Astrocyte of the cerebellum (primary cell): ENCODE measurements around the gene RALGAPB.
"Not testable (repeated sequence)": the region's sequence is repeated elsewhere in the genome, so short reads cannot be mapped to it uniquely, and the experiment has no call there.

Experiments used
- DNase-seq: peaks from one replicate; pipeline ENCODE4 v3.0.0-alpha.2; 2011; ENCODE audit warnings: low read depth
- H3K4me3 ChIP-seq: 2 replicates; pipeline ENCODE4 v1.5.1; 2011; ENCODE audit warnings: mild to moderate bottlenecking, low read depth, low read length, moderate library complexity
- in situ Hi-C: cut with HindIII; loops from 2 replicates; pipeline ENCODE4 v1.10.0; 2017; ENCODE audit warnings: low sequenced_read_pairs
- TF ChIP-seq, protein P1 (sequence below): IDR thresholded peaks from 2 replicates; pipeline ENCODE4 v1.5.1; 2012; ENCODE audit warnings: low read length, low read depth, moderate library complexity, mild to moderate bottlenecking; ENCODE audit errors: missing control alignments

Gene RALGAPB

DNA sequence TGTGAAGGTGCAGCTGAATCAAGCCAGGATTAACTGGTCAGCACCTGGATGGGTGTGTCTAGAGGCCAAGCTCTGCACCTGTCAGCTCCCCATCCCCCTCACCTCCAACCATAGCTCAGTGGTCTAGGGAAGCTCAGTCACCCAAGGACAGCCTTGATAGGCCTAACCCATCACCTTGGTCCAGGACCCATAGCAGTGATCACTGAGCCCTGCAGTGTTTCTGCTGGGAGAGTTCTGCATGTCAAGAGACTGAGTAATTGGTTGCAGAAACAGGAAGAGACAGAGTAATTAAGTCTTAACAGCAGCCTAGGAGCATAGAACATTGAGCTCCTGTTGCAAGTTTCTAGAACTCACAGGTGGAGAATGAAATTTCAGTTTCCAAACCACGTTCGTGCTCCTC lies 18.7 kb upstream of the RALGAPB start:
- no peak for DNase-seq
- H3K4me3 ChIP-seq, result no peak overlapping the region
- TF ChIP-seq, protein P1, sequence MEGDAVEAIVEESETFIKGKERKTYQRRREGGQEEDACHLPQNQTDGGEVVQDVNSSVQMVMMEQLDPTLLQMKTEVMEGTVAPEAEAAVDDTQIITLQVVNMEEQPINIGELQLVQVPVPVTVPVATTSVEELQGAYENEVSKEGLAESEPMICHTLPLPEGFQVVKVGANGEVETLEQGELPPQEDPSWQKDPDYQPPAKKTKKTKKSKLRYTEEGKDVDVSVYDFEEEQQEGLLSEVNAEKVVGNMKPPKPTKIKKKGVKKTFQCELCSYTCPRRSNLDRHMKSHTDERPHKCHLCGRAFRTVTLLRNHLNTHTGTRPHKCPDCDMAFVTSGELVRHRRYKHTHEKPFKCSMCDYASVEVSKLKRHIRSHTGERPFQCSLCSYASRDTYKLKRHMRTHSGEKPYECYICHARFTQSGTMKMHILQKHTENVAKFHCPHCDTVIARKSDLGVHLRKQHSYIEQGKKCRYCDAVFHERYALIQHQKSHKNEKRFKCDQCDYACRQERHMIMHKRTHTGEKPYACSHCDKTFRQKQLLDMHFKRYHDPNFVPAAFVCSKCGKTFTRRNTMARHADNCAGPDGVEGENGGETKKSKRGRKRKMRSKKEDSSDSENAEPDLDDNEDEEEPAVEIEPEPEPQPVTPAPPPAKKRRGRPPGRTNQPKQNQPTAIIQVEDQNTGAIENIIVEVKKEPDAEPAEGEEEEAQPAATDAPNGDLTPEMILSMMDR, result no peak
- in situ Hi-C loops, result no loop called here

DNA sequence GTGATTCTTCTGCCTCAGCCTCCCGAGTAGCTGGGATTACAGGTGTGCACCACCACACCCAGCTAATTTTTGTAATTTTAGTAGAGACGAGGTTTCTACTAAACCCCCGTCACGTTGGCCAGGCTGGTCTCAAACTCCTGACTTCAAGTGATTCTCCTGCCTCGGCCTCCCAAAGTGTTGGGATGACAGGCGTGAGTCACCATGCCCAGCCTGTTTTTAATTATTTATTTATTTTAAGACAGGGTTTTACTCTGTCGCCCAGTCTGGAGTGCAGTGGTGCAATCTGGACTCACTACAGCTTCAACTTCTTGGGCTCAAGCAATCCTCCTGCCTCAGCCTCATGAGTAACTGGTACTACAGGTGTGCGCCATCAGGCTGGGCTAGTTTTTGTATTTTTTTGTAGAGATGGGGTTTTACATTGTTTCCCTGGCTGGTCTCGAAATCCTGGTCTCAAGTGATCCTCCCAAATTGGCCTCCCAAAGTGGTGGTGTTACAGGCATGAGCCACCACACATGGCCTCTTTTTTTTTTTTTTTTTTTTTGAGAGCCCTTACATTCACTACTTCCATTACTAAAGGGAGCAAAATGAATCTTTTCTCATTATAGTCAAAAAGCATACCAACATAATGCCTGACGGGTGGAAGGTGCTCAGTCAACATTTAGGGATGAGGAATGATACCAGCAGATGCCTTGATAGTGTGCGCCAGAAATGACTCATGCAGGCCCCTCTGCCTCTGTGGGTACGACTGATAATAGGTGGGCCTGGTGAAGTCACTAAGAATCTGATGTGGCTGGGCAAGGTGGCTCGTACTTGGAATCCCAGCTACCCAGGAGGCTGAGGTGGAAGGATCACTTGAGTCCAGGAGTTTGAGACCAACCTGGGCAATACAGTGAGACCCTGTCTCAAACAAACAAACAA lies 17.8 kb upstream of the RALGAPB start:
- DNase-seq, result no peak
- TF ChIP-seq, protein P1, result no peak
- H3K4me3 ChIP-seq, result no peak overlapping the region
- in situ Hi-C loops, result no loop called here

DNA sequence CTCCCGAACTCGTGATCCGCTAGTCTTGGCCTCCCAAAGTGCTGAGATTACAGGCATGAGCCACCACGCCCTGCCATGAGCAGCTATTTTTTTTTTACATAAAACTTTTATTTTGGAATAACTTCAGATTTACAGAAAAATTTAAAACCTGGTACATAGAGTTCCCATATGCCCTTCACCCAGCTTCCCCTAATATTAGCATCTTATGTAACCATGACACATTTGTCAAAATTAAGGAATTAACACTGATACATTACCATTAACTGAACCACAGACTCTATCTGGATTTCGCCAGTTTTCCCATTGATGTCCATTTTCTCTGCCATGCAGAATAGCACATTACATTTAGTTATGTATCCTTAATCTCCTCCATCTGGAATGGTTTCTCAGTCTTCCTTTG lies 14.3 kb upstream of the RALGAPB start:
- DNase-seq, result no peak
- no peak overlapping the region for H3K4me3 ChIP-seq
- TF ChIP-seq, protein P1, result no peak
- in situ Hi-C loops, result no loop called here

DNA sequence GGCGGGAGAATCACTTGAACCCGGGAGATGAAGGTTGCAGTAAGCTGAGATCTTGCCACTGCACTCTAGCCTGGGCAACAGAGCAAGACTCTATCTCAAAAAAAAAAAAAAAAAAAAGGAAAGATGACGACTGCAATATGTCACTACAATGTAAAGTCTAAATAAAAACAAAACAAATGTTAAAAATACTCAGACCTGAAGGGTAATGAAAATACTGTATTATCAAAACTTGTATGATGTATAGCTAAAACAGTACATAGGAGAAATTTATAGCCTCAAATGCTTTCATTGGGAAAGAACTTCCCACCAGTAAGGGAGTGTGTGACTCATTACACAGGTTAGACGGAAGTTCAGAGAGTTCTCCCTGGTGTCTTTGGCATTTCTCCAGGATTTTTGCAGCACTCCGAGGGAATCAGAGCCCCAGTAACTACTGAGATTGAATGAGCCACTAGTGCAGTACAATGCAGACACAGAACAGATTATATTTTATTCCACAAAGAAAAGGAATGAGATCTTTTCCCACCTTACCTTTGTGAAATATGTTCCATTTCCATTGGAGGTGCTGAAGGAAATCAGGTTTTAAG lies 12.5 kb upstream of the RALGAPB start:
- H3K4me3 ChIP-seq, result no peak overlapping the region
- TF ChIP-seq, protein P1, result no peak
- peak; percentile 74 for DNase-seq
- in situ Hi-C loops, result no loop called here

DNA sequence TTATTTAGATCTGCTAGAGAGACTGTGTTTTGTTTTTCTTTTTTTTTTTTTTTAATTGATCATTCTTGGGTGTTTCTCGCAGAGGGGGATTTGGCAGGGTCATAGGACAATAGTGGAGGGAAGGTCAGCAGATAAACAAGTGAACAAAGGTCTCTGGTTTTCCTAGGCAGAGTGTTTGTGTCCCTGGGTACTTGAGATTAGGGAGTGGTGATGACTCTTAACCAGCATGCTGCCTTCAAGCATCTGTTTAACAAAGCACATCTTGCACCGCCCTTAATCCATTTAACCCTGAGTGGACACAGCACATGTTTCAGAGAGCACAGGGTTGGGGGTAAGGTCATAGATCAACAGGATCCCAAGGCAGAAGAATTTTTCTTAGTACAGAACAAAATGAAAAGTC lies 12.0 kb upstream of the RALGAPB start:
- DNase-seq, in situ Hi-C loops: not testable (repeated sequence)

DNA sequence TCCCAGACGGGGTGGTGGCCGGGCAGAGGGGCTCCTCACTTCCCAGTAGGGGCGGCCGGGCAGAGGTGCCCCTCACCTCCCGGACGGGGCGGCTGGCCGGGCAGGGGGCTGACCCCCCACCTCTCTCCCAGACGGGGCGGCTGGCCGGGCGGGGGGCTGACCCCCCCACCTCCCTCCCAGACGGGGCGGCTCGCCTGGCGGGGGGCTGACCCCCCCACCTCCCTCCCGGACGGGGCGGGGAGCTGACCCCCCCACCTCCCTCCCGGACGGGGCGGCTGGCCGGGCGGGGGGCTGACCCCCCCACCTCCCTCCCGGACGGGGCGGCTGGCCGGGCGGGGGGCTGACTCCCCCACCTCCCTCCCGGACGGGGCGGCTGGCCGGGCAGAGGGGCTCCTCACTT lies 11.5 kb upstream of the RALGAPB start:
- H3K4me3 ChIP-seq, in situ Hi-C loops: not testable (repeated sequence)

More for the DNA sequence above, 12.0 kb upstream of the RALGAPB start:
- H3K4me3 ChIP-seq, result not testable (repeated sequence)

DNA sequence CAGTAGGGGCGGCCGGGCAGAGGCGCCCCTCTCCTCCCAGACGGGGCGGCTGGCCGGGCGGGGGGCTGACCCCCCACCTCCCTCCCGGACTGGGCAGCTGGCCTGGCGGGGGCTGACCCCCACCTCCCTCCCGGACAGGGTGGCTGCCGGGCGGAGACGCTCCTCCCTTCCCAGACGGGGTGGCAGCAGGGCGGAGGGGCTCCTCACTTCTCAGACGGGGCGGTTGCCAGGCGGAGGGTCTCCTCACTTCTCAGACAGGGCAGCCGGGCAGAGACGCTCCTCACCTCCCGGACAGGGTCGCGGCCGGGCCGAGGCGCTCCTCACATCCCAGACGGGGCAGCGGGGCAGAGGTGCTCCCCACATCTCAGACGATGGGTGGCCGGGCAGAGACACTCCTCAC lies 11.1 kb upstream of the RALGAPB start:
- in situ Hi-C loops, DNase-seq, H3K4me3 ChIP-seq: not testable (repeated sequence)

More for the DNA sequence above, 11.5 kb upstream of the RALGAPB start:
- DNase-seq, result not testable (repeated sequence)

DNA sequence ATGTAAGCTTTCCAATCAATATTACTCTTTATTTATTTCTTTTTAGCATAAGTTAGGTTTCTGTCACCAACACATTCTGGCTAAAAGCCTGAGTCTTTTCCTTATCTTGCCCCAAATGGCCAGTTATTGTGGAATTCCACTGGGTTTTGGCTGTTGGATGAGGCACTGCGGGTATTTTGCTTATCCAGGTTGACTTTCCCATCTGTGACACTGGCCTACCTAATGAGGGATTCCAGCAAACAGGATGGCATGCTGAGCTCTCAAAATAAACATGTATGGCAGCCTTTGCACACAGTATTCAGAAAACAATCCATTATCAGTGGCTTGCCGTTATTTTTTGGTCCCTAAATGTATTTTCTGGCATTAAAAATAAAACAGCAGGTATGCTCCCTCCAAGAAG lies 6.5 kb upstream of the RALGAPB start:
- no peak for DNase-seq
- TF ChIP-seq, protein P1, result no peak
- no peak overlapping the region for H3K4me3 ChIP-seq
- in situ Hi-C loops, result no loop called here
